Measurements from ENCODE around the gene PDIA4. TPM values are rescaled to one million over a fixed set of nuclear protein-coding genes. Genes with fewer than 3 reads are reported as not detected.

The PDIA4 gene
- total and polyA plus RNA-seq, 10 donors: 21.6 to 160 (median 84.6) TPM

GRCh38 chr7:149001427-149002068 lies 26.8 kb downstream of the PDIA4 start:
- Histone ChIP-seq H3K4me1 (peaks cover 0 to 13% (median 4%) of the 10 kb centered on the region in 6 donors), H3K9me3 (no peaks in the 10 kb centered on the region), H3K27ac (no peak overlapping the region), H3K4me3 (no peak overlapping the region), H3K27me3 (replicated peaks in 1 of 7) (no peaks in the 10 kb centered on the region), H3K36me3 (peaks cover 0 to 57% (median 40%) of the 10 kb centered on the region in 6 donors)
- peak; percentile 53 for DNase-seq
- intact Hi-C loops (cut with DNase I; ENCODE audit: low total_unique reads): no loop called here
- WGBS, 5 donors: 77 to 83% (median 82%) methylated on average over 11 of the region's 11 CpGs
- TF ChIP-seq POLR2A (IDR thresholded peaks at IDR 0.05): no peak
- no peak for TF ChIP-seq POLR2AphosphoS5 (IDR thresholded peaks at IDR 0.05)
- TF ChIP-seq CTCF (IDR thresholded peaks at IDR 0.05 in 8 of 11, conservative IDR thresholded peaks at IDR 0.05 in 3 of 11): no peak

DNA sequence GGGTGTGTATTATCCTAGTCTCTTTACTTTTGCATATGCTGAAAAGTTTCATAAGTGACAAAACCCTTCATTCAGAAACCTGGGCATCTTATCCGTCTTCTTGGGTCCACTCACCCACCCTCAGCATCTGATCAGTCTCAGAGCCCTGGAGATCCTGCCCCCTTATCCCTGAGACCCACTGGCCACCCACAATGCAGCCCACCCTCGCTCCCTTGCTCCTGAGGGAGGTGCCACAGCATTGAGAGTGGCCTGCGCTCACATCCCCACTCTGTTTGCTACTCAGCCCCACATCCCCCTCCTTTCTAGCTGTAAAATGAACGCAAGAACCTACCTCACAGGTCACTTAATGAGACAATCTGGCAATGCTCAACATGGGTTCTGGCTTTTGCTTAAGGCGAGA lies 27.3 kb downstream of the PDIA4 start:
- Histone ChIP-seq H3K27ac (no peak overlapping the region), H3K9me3 (no peaks in the 10 kb centered on the region), H3K27me3 (replicated peaks in 1 of 7) (no peaks in the 10 kb centered on the region), H3K4me1 (peaks cover 0 to 7% (median 3%) of the 10 kb centered on the region in 6 donors), H3K36me3 (peaks cover 0 to 51% (median 34%) of the 10 kb centered on the region in 6 donors), H3K4me3 (no peak overlapping the region)
- DNase-seq: peak; percentile 63
- TF ChIP-seq CTCF (IDR thresholded peaks at IDR 0.05 in 8 of 11, conservative IDR thresholded peaks at IDR 0.05 in 3 of 11) (no peak), POLR2AphosphoS5 (IDR thresholded peaks at IDR 0.05) (no peak), POLR2A (IDR thresholded peaks at IDR 0.05) (no peak)
- intact Hi-C loops (cut with DNase I; ENCODE audit: low total_unique reads): no loop called here
- WGBS, 5 donors: 69 to 93% (median 85%) methylated on average over 5 of the region's 5 CpGs

GRCh38 chr7:148999192-148999591 lies 29.1 kb downstream of the PDIA4 start:
- no peak overlapping the region for H3K27ac ChIP-seq
- peaks cover 0 to 34% (median 25%) of the 10 kb centered on the region in 6 donors for H3K36me3 ChIP-seq
- 90 to 95% (median 92%) methylated on average over 6 of the region's 6 CpGs for WGBS, 5 donors
- no peak for DNase-seq
- no peaks in the 10 kb centered on the region for H3K9me3 ChIP-seq
- no peaks in the 10 kb centered on the region for H3K27me3 ChIP-seq (replicated peaks in 1 of 7)
- no peaks in the 10 kb centered on the region for H3K4me1 ChIP-seq
- intact Hi-C loops (cut with DNase I; ENCODE audit: low total_unique reads): no loop called here
- TF ChIP-seq POLR2A (IDR thresholded peaks at IDR 0.05): no peak
- TF ChIP-seq POLR2AphosphoS5 (IDR thresholded peaks at IDR 0.05): no peak
- no peak for TF ChIP-seq CTCF (IDR thresholded peaks at IDR 0.05 in 8 of 11, conservative IDR thresholded peaks at IDR 0.05 in 3 of 11)
- H3K4me3 ChIP-seq: no peak overlapping the region

GRCh38 chr7:148997497-148997896 lies 30.8 kb downstream of the PDIA4 start:
- H3K4me1 ChIP-seq: no peaks in the 10 kb centered on the region
- DNase-seq: no peak
- no peak overlapping the region for H3K4me3 ChIP-seq
- intact Hi-C loops (cut with DNase I; ENCODE audit: low total_unique reads): no loop called here
- no peaks in the 10 kb centered on the region for H3K9me3 ChIP-seq
- no peak for TF ChIP-seq POLR2AphosphoS5 (IDR thresholded peaks at IDR 0.05)
- no peak for TF ChIP-seq POLR2A (IDR thresholded peaks at IDR 0.05)
- TF ChIP-seq CTCF (IDR thresholded peaks at IDR 0.05 in 8 of 11, conservative IDR thresholded peaks at IDR 0.05 in 3 of 11): no peak
- H3K27ac ChIP-seq: no peak overlapping the region
- 78 to 91% (median 87%) methylated on average over 4 of the region's 4 CpGs for WGBS, 5 donors
- peaks cover 0 to 17% (median 8%) of the 10 kb centered on the region in 6 donors for H3K36me3 ChIP-seq
- no peaks in the 10 kb centered on the region for H3K27me3 ChIP-seq (replicated peaks in 1 of 7)
